ENCODE measurements around the gene KIF1B.
"Not testable (repeated sequence)": the region's sequence is repeated elsewhere in the genome, so short reads cannot be mapped to it uniquely, and the experiment has no call there.

The KIF1B gene

GRCh38 chr1:10424034-10424433 lies 213.7 kb downstream of the KIF1B start:
- Mint-ChIP-seq H3K4me3 (no peak overlapping the region), H3K27ac (ENCODE audit: low read depth) (no peak overlapping the region), H3K36me3 (ENCODE audit: insufficient read depth) (peaks cover 13% of the 10 kb centered on the region), H3K9me3 (no peaks in the 10 kb centered on the region), H3K4me1 (no peaks in the 10 kb centered on the region), H3K27me3 (no peaks in the 10 kb centered on the region)
- DNase-seq (ENCODE audit: low spot score in 2 of 2), result no peak
- ATAC-seq (replicated peaks; ENCODE audit: extremely low read depth, poor library complexity, severe bottlenecking), result no peak

GRCh38 chr1:10424651-10425050 lies 214.3 kb downstream of the KIF1B start:
- no peak for DNase-seq (ENCODE audit: low spot score in 2 of 2)
- Mint-ChIP-seq H3K27ac (ENCODE audit: low read depth) (no peak overlapping the region), H3K4me3 (no peak overlapping the region), H3K4me1 (no peaks in the 10 kb centered on the region), H3K9me3 (no peaks in the 10 kb centered on the region), H3K36me3 (ENCODE audit: insufficient read depth) (peaks cover 8% of the 10 kb centered on the region), H3K27me3 (no peaks in the 10 kb centered on the region)
- ATAC-seq (replicated peaks; ENCODE audit: extremely low read depth, poor library complexity, severe bottlenecking), result no peak

GRCh38 chr1:10425826-10426534 lies 215.6 kb downstream of the KIF1B start:
- not testable (repeated sequence) for DNase-seq (ENCODE audit: low spot score in 2 of 2); ATAC-seq (replicated peaks; ENCODE audit: extremely low read depth, poor library complexity, severe bottlenecking); H3K9me3 Mint-ChIP-seq; H3K36me3 Mint-ChIP-seq (ENCODE audit: insufficient read depth); H3K27ac Mint-ChIP-seq (ENCODE audit: low read depth); H3K4me1 Mint-ChIP-seq; H3K4me3 Mint-ChIP-seq; H3K27me3 Mint-ChIP-seq

GRCh38 chr1:10426535-10426848 lies 216.1 kb downstream of the KIF1B start:
- H3K36me3 Mint-ChIP-seq (ENCODE audit: insufficient read depth); ATAC-seq (replicated peaks; ENCODE audit: extremely low read depth, poor library complexity, severe bottlenecking); DNase-seq (ENCODE audit: low spot score in 2 of 2); H3K4me3 Mint-ChIP-seq; H3K27ac Mint-ChIP-seq (ENCODE audit: low read depth); H3K9me3 Mint-ChIP-seq; H3K27me3 Mint-ChIP-seq; H3K4me1 Mint-ChIP-seq: not testable (repeated sequence)

GRCh38 chr1:10428984-10429383 lies 218.6 kb downstream of the KIF1B start:
- DNase-seq (ENCODE audit: low spot score in 2 of 2) (no peak), ATAC-seq (replicated peaks; ENCODE audit: extremely low read depth, poor library complexity, severe bottlenecking) (no peak)
- Mint-ChIP-seq H3K4me1 (peaks cover 8% of the 10 kb centered on the region), H3K9me3 (no peaks in the 10 kb centered on the region), H3K4me3 (peak overlapping the region; percentile 89), H3K27me3 (no peaks in the 10 kb centered on the region), H3K27ac (ENCODE audit: low read depth) (no peak overlapping the region), H3K36me3 (ENCODE audit: insufficient read depth) (peaks cover 10% of the 10 kb centered on the region)

GRCh38 chr1:10429868-10430215 lies 219.5 kb downstream of the KIF1B start:
- Mint-ChIP-seq H3K4me1 (peaks cover 8% of the 10 kb centered on the region), H3K27ac (ENCODE audit: low read depth) (peak overlapping the region; percentile 80), H3K9me3 (no peaks in the 10 kb centered on the region), H3K4me3 (peak overlapping the region; percentile 89), H3K36me3 (ENCODE audit: insufficient read depth) (peaks cover 10% of the 10 kb centered on the region), H3K27me3 (no peaks in the 10 kb centered on the region)
- ATAC-seq (replicated peaks; ENCODE audit: extremely low read depth, poor library complexity, severe bottlenecking), result peak; percentile 8
- DNase-seq (ENCODE audit: low spot score in 2 of 2), result no peak

- ATAC-seq (replicated peaks; ENCODE audit: extremely low read depth, poor library complexity, severe bottlenecking) (peak; percentile 81), DNase-seq (ENCODE audit: low spot score in 2 of 2) (peak; percentile 76 to 84)
- Mint-ChIP-seq H3K36me3 (ENCODE audit: insufficient read depth) (peaks cover 10% of the 10 kb centered on the region), H3K4me3 (peak within 1 kb of the TSS; percentile 89), H3K27ac (ENCODE audit: low read depth) (peak within 1 kb of the TSS; percentile 80), H3K4me1 (peaks cover 8% of the 10 kb centered on the region), H3K9me3 (no peaks in the 10 kb centered on the region), H3K27me3 (no peaks in the 10 kb centered on the region)
Measured at GRCh38 chr1:10430216-10431069, 220.1 kb downstream of the KIF1B start, which contains the start of gene CENPS. Gene CENPS, plus strand, starts transcription at chr1:10430433. Its CDS starts 85 bp downstream, at chr1:10430518.
